Right lung (tissue), 5 donors: ENCODE results near the gene DDX10. TPM values are rescaled to one million over a fixed set of nuclear protein-coding genes. Genes with fewer than 3 reads are reported as not detected.

ENCODE experiments used
- DNase-seq, 2 donors: peaks; one replicate each; pipeline ENCODE4 v3.0.0-alpha.2; 2013
- polyA plus RNA-seq, 5 donors: library from polyadenylated mRNA; unstranded; fragments of 120-200 nt; gene quantifications; one replicate each; pipeline versions ENCODE4 v1.2.1 to v1.2.3, GENCODE V29; 2013; ENCODE audit warnings: inconsistent platforms in 1 of 5, low replicate concordance in 1 of 5; ENCODE audit not compliant: insufficient read length in 5 of 5, insufficient read depth in 1 of 5

The DDX10 gene
- polyA plus RNA-seq, 5 donors = 28.1 to 30.0 (median 29.6) TPM

DNA sequence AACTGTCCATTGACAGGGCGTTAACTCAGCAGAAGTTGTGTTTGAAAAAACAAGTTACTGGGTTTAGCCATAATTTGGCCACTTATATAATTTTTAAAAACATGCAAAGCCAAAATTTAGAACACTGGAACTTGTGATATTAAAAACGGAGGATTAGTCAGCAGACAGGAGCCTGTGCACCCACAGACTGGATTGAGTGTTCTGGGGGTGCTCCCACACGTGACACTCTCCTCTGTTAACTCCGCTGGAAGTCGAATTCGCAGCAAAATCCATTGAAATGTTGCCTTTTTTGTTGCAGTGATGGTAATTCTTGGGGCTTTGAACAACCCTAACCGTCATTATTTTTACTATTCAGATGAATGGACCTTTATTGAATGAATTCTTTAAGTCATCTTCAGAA, 269.8 kb downstream of the DDX10 start:
- DNase-seq = no peak

DNA sequence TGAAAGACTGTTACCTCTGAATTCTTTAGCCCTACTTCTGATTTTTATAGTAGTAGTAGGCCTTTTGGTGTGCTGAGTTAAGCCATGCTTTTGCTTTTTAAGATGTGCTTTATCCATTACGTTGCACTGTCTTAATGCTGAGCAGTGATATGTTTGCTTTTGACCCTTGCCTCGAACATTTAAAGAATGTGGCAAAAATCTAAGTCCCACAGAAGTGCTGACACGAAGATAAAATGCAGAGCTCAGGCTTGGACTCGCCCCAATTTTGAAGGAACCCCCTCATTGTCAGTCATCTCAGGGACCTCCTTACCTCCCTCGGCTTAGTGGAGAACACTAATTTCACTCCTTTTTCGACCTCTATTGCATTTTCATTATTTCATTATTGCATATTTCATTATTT, 272.9 kb downstream of the DDX10 start:
- no peak for DNase-seq

DNA sequence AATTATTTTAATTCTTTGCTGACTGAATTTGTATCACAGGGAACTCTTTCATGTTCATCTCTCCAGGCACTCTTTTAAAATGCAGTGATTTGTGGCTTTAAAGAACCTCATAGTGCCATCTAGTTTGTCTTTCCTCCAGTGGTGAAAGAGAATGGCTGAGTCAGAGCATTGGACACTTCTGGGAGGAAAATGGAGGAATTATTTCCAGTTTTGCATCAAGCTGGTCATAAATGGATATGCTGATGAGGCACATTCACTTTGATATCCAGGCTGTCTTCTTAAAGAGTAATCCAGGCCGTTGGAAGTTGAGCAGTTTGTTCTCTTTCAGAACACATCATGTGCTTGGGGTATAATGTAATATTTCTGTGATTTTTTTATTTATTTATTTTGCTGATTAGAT, 273.7 kb downstream of the DDX10 start:
- no peak for DNase-seq

DNA sequence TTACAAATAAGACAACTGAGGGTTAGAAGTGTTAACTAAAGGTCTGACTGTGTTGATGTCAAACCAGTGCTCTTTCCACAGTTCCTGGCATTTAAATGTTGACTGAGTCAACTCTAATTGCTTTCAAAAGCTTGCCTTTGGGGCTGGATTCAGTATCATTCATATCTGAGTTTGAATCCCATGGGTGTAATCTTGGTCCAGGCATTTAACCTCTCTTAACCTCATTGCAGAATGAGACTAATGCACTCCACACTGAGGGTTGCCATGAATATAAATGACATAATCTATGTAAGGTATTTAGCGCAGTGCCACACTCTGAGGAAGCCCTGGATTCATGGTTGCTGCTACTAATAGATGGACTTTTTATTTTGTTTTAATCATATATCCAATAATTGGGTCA, 274.3 kb downstream of the DDX10 start:
- no peak for DNase-seq

DNA sequence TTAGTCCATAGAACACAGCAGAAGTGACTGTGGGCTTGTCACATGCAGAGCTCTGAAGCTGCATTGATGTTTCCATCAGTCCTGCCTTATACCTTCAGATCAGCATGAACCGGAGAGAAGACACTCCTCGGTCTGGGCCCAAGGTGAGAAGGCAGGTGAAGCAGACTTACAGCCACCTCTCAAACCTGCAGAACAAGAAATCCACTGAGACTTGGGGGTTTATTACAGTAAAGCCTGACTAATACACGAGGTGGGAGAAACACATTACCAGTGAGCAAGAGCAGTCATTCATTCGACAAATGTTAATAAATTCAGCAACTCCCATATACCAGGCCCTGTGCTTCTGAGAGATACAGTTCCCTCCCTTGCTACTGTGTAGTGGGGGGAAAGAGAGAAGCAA, 279.0 kb downstream of the DDX10 start:
- DNase-seq = no peak

DNA sequence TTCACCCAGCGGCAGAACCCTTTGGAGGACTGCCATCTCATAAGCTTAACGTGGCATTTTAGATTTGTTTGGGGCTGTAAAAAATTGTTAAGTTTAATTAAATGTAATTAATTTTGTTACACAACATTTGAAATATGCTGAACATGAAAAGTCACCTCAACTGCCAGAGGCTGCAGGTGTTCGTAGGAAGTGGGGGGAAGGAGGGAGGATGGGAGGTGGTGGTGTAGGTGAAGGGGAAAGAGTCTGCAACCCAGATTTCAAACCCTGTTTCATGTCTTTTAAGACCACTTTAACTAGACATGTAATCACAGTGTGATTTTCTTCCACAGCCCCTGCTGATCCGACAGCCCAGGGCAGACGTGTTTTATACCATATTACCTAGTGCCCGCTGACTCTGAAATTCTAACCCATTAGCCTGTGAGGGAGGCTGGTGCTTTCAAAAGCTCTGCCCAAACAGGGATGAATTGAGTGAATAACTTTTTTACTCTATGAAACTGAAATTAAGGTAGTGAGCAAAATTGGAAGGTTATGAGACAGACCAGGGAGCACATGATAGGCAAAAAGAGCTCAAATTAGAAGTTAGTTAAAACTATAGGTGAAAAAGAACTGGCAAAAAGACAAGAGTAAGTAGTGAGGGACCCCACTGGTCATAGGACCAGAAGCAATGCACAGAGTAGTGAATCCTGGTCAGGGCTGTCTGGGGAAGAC, 279.8 kb downstream of the DDX10 start:
- no peak for DNase-seq

DNA sequence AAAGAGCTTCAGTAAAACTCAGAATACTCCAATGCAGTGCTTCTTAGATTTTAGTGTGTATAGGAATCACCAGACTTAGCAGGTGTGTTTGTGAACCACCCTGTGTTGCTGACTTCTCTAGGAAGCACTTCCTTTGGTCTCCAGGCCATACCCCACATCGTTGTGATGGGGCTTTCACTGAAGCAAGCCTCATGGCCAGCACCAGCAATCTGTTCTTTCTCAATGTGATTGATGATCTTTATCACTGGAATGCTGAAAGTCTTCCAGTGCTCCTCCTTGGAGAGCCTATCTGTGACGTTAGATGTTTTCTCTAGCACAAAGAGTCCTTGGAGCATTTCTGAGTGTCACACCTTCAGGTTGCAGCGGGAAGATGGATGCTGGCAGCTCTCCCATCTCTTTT, 280.5 kb downstream of the DDX10 start:
- DNase-seq = no peak

DNA sequence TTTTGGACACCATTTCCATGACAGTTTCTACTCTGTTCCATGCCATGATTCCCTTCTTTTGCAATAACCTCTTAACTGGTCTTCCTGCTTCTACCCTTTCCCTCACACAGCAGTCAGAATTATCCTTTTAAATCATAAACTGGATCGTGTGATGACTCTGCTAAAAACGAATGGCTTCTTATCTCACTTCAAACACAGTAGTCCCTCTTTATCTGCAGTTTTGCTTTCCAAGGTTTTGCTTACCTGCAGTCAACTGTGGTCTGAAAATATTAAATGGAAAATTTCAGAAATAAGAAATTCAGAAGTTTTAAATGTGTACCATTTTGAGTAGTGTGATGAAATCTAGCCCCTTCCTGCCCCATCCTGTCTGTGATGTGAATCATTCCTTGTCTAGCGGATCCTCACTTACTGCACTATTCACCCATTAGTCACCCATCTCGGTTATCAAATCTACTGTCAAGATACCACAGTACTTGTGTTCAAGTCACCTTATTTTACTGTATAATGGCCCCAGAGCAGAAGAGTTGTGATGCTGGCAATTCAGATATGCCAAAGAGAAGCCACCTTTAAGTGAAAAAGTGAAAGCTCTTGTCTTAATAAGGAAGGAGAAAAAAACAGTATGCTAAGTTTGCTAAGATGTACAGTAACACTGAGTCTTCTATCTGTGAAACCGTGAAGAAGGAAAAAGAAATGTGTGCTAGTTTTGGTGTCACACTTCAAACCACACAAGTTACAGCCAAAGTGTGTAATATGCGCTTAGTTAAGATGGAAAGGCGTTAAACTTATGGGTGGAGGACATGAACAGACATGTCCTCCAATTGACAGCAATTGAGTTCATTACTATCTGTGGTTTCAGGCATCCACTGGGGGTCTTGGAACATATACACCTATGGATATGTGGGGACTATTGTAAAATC, 283.0 kb downstream of the DDX10 start:
- no peak for DNase-seq

DNA sequence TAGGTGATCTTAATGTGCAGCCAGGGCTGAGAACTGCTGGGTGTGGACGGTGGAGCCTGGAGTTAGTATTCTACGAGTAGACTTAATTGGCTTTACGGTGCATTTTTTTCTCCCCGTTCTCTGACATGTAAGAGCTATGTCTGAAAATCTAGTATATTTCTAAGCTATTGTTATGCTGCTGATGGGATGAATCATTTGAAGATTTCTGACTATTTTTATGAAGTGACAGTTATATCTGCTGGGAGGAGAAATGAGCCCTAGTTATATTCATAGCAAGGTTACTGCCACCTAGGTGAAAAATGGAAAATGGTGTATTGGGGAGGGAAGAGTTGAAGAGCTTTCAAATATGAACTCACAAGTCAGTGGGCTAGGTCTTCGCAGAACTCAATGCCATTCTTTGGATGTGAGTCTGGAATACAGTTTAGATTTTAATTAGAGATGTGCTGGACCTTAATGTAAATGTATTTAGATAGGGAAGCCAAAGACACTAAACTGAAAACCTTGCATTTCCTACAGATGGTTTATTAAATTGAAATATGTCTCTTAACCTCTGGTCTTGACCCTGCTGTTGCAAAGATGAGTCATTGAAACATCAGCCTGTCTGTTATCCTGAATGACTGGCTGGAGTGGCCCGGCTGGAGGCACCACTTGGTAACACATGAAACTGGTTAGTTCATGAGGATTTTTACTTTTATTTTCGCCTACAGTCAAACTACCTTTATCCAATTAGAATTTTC, 293.7 kb downstream of the DDX10 start:
- no peak for DNase-seq

DNA sequence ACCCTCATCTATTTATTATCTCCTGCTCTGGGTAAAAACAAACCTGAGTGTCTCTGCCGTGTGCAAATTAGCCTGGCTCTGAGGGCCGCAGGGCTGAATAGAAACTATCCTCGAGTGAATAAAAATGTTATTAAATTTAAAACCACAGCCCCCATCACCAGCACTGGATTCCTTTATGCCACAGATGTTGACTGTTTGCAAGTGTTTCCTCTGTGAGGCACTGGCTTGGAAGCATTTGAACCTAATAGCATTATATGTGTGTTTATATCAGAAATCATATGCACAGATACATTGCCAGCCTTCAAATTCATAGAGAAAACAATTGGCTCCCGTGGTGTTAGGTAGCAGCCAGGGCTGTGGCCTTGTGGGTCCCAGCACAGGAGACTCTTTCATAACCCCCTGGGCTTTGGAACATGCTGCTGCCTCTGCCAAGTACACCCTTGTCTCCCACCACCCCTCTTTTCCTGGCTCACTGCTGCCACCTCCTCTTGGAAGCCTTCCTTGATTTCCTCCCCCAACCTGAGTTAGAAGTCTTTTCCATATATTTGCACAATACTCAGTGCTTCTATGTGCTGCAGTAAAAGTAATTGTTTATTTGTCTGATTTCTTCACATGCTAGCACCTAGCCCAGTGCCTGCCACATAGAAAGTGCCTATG, 294.4 kb downstream of the DDX10 start:
- no peak for DNase-seq

DNA sequence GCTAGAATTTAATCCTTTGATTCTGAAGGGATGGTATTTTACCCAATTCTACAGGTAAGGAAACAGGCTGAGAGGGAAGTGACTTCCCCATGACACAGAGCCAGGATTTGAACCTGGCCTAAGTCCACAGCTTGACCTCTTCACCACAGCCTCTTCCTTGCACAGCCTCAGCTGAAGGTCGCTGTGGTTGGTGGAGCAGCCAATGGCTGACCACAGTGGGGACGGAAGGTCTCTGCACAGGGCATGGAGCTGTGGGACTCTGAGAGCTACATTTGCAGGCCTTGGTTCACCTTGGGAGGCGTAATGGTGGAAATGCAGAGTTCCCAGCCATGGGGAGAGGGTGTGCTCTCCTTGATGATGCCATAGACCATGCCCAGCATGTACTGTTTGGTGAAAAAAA, 295.0 kb downstream of the DDX10 start:
- DNase-seq = no peak

DNA sequence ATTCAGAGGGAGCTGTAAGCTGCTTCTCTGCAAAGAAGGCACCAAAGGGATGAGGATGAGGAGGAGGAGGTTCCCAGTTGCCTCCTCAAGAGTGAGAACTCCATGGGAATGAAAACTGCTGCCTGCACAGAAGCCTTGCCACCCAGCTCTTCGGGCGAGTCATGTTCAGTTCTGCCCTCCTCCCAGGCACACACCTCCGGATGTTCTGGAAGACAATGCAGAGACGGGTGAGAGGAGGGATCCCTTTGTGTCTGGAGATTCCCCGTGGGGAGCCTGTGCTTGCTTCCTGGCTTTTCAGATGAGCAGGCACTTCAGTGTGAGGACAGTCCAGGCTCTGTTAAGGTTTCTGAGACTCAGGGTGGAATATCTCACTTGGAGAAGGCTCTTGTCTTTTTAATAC, 295.6 kb downstream of the DDX10 start:
- no peak for DNase-seq

DNA sequence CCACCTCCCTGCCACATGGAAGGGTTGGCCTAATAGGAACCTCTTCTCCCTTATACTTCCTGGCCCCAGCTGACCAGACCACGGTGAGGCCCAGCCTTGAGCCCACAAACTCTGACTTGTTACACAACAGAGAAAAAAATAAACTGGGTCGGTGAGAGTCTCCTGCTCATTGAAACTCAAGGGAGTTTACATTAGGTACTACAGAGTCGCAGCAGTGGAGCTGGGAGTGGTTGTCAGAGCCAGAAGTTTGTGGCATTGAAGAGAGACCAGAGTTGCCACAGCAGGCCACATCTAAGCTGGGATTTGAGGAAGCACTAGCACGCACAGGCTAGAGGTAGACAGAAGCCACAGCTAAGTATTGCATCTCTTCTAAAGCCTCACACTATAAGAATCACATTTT, 296.2 kb downstream of the DDX10 start:
- DNase-seq = no peak

DNA sequence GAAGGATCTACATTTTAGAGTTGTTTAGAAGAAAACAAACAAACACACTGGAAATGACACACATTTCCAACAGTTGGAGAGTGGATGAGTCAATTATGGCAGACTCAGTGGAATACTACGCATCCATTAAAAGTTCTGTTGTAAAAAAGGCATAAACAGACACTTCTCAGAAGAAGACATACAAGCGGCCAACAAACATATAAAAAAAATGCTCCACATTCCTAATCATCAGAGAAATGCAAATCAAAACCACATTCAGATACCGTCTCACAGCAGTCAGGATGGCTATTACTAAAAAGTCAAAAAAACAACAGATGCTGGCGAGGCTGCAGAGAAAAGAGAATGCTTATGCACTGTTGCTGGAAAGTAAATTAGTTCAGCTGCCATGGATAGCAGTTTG, 298.2 kb downstream of the DDX10 start:
- DNase-seq = no peak

DNA sequence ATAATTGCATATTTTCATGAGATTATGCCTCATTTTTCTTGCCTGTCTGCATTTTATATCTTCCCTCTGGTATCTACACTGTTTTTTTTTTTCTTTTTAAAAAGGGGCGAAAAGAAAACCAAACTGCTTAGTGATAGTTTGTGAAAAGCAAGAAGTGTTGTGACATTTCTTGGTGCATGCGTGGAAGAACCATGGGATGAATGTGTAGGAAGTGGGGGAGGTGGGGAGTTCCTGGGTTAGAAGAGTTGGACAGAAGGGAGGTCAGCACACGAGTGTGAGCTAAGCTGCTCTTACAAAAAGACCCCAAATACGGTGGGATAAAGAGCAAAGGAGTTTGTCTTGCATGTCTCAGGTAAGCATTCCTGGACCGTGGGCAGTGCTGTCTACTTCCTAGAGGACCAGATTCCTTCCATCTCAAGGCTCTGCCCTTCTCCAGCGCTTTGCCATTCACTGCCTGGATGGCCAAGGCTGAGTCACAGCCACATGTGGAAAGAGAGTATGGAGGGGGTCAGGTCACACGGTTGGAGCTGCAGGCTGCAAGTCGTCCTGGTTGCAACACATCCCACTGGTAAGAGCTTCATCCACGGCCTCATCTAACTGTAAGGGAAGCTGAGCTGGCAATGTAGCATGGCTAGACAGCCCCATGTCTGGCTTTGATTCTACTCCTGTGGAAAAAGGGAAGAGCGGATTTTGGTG, 300.6 kb downstream of the DDX10 start:
- DNase-seq = no peak

DNA sequence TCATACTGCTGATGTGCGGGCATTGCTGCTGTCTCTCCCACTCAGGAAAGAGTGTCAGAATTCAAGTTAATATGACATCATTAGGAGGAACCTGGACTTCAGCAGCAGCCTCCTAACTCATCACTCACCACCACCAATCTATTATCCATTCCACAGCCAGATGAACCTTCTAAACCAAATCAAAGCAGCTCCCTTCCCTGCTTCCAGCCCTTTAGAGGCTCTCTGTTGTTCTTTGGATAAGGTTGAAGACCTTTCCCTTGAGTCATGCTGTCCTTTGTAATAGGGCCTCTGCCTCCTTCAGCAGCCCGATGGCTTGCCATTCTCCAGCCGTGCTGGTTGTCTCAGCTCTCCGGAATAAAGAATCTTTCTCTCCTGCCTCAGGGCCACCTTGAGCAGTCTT, 301.3 kb downstream of the DDX10 start:
- no peak for DNase-seq

DNA sequence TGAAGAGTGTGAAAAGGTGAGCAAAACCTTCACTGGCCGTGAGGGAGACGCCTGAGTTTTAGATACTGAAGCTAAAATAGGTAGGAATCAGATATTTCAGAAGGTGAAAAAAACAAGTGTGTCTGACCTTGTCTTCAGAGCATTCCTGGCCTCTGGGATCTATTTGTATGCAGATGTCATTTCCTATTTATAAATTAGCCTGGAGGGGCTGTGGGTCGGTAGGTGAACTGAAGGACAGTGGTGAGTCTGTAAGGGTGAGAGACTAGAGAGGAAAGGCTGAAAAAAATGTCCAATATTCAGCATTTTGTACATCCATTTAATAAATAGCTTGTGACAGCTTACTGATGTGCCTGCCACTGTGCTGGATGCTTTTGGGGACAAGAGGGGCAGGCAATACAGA, 302.1 kb downstream of the DDX10 start:
- no peak for DNase-seq

DNA sequence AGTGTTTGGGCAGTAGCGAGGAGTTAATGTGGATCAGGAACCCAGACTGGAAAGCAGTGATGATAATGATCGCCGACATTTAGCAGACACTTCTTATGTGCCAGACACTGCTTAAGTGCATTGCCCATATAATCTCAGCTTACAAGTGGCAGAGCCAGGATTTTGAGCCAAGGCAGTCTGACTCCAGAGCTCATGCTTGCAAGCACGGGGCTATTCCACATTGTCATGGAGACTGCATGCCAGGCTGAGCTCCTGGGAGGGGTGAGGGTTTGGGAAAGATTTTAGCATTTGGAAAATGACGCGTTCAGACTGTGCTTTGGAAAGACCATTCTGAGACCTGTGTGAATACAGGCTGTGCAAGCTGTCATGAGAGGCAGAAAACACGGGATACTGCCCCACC, 302.7 kb downstream of the DDX10 start:
- peak; percentile 10 to 23 for DNase-seq

DNA sequence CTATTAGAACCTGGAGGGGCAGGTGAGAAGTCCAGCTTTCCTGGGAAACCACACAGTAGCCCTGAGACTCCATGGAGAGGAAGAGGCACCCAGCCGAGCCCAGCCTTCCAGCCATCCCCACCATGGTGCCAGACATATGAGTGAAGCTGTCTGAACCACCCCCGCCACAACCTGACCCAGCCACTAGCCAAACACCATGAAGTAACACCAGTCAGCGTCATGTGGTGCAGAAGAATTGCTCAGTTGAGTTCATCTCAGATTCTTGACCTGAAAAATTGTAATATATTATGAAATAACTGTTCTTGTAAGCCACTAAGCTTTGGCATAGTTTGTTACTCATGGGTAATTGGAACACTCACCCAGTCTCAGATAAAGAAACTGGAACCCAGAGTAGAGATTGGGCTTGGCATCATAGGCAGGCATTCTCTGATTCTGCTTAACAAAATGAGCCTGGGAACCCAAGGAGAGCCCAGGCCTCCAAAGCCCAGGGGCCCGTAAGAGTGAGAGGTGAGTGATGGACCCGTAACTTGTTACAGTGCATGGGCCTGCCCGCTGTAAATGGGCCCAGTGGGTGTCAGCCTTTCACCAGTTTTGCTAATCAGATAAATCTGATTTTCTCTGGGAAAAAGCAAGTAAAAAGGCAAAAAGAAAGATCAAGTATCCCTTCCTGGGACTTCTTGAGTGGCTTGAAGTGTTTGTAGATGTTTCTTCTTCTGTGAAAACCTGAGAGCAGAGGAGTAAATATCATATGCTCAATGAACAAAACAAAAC, 305.5 kb downstream of the DDX10 start:
- DNase-seq = no peak

DNA sequence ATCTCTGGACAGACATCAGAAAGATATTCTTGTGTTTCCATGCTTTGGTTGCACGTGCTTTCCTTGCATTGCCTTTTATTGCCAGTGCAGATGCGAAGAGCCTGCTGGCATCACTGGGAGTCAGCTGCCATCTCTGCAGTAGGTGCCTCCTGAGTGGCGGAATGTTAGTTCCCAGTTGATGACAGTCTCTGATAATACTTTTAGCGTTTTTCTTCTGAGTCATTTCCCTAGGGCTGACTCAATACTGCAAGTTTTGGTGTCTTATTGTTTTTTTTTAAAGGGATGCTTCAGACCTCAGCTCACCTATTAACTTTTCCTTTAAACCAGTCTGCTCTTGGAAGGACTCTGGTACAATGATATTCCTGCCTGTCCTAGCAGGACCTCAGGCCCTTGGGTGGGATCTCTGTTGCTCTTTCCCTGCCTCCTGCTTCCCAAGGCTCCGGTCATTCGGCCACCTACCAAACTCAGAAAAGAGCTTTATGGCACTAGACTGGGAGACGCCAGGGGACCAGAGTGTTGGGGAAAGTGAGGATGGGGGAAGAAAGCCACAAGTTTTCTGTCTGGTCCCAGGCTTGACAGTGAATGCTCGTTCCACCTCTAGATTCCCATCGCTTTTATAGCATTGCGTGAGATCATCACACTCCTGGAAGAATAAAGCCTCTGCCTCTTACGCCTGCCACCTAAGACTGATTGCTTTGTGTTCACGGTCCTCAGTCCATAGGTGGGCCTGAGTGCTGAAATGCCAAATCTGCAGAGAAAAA, 308.7 kb downstream of the DDX10 start:
- DNase-seq = no peak
